HG02623 (cell line): ENCODE data around the gene HOXA3.

ENCODE experiments used
- ATAC-seq: cut with Tn5 transposase; IDR thresholded peaks from one replicate; pipeline ENCODE4 v1.9.1; 2021; ENCODE audit warnings: moderate library complexity; ENCODE audit not compliant: unreplicated experiment

Gene HOXA3

GRCh38 chr7:27116962-27117886, 35.2 kb downstream of the HOXA3 start:
- ATAC-seq, result no peak

DNA sequence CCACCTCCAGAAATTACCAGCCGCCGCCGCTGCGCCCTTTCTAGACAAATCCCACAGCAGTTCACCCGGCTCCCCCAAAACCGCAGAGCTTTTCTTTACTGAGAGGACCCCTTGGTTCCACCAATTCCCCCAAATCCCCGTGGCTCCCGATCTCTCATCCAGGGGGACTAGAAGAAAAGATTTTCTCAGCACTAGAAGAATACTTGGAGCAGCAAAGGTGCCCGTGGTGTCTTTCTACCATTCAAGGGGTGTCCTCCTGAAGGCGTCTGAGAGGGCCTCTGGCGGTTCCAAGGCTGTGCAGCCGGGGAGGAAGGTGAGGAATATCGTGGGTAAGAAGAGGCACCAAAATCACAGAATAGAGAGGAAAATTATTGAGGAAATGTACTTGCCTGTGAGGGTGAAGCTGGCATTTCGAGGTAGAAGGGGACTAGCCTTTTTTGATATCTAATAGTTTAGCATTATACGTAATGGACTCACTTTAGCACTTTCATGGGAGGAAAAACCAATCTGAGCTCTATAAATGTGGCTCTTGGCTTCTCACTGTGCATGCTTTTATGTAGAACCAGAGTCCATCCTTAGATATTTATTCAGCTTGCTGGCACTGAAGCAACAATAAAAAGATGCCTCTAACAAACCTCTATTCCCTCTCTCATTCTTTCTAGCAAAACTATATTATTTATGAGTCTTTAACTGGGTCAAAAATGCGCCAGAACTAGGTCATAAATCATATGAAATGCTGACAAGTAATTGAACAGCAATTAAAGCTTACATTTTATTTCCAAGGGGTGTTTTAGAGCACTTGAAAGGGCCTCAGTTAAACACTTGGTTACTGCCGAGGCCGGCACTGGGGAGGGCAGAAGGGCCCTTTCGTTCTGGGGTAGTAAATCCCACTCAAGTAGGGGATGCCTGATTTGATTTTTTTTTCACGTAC, 36.1 kb downstream of the HOXA3 start:
- ATAC-seq, result no peak

DNA sequence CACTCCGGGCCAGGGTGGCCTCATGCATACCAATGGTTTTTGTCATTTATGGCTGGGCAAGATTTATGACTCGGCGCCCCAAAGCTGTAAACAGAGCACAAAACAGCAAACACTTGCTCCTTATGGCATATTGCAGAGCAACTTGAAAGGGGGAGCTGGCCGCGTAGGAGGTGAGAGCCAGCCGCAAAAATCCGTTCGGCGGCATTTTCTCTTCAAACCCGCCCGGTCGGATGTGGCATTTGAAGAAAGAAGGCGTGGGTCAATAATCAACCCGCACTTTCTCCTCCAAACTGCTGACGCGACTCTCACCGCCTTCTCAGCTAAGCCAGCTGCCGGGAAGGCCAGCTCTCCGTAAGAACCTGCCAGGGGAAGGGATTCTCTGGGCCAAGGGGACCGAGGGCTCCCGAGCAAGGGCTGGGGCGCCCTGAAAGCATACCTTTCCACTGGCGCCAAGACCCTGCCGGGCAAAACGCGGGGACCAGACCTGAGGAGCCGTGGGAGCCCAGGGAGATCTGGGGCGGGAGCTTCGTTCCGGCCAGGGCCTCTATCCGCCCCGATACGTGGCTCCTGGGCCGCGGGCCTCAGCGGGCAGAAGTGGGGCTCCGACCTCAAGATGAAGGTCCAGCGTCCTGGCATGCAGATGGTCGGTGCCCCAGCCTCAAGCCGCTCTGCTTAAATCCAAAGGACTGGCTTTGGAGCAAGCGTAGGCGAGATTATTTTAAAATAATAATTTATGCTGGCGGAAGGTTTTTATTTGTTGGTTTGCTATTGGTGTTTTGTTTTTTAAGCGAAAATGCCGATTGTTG, 37.0 kb downstream of the HOXA3 start:
- ATAC-seq, result no peak

GRCh38 chr7:27114881-27115220, 37.5 kb downstream of the HOXA3 start:
- ATAC-seq, result no peak

- no peak for ATAC-seq
These were observed 38.2 kb downstream of the HOXA3 start for GRCh38 chr7:27113991-27114769.

- no peak for ATAC-seq
These were observed 39.1 kb downstream of the HOXA3 start for GRCh38 chr7:27112955-27113949.

DNA sequence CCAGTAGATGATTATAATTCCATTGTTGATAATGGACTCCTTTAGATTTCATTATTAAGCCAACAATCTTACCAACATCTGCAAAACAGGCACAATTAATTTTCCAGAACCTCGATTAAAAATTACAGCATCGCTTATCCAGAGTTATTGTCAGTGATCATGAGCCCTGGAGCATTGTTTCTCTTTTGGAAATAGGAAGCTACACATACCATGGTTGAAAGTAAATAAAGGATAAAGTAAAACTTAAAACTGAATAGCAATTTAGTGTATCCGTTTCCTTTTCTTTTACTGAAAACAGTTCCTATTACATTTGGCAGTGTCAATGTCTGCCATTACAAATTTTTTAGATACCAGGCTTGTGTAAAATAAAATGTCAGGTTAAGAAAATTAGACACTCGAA, 40.0 kb downstream of the HOXA3 start:
- ATAC-seq, result no peak

GRCh38 chr7:27111751-27112277, 40.6 kb downstream of the HOXA3 start:
- ATAC-seq, result no peak

GRCh38 chr7:27111042-27111750, 41.2 kb downstream of the HOXA3 start:
- ATAC-seq, result no peak

DNA sequence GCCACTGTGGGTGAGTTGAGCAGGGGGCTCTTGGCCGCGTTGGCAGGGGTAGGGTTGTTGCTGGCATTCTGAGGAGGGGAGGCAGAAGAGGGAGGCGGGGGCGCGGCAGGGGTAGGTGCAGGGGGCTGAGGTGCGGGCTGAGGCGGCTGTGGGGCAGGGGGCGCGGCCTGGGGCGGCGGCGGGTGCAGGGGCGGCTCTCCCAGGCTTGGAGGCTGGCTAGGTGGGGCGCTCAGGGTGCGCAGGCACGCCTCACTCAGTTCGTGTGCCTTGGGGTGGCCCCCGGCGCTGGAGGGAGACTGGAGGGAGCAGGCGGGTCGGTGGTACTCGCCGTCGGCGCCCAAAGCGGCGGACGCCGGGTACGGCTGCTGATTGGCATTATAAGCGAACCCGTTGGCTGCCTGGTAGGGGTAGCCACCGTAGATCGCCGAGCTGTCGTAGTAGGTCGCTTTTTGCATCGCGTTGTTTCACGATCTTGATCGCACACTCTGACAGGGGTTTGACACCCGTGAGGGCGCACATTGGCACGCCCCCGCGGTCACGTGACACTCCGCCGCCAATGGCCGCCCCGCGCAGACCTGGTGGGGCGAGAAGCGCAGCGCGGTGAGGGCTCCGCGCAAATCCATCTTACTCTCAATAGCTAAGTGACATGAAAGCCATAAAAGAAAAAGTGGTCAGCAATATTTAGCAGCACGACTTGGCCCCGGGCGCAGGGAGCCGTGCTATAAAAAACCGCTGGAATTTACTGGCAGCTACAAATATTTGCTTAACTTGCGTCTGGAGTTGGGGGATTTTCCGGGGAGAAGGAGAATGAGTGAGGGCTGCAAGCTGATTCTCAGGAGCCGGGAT, 42.0 kb downstream of the HOXA3 start:
- ATAC-seq, result no peak

GRCh38 chr7:27109466-27110185, 42.8 kb downstream of the HOXA3 start:
- no peak for ATAC-seq

GRCh38 chr7:27108390-27109127, 43.8 kb downstream of the HOXA3 start:
- no peak for ATAC-seq

GRCh38 chr7:27107391-27108381, 44.7 kb downstream of the HOXA3 start:
- ATAC-seq, result no peak

DNA sequence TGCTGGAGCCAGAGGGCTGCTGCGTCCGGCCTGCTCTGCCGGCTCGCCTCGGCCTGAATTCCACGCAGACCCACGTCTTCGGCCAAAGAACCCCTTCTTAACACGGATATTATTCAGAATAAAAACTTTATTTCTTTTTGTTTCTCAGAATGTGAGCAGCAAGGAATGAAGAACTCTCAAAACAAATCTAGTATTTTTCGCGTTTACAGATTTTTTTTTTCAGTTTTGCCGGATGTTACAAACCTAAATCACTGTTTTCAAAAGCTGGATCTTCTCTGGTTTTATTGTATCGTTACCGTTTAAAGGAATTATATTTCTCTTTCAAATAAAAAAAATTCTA, 45.5 kb downstream of the HOXA3 start:
- no peak for ATAC-seq
